Fibroblast of the aortic adventitia (primary cell): ENCODE results near the gene SELENOS. TPM values are rescaled to one million over a fixed set of nuclear protein-coding genes. Genes with fewer than 3 reads are reported as not detected.

Source experiments
- DNase-seq: peaks from one replicate; pipeline ENCODE4 v3.0.0-alpha.2; 2010; ENCODE audit warnings: low read depth
- H3K4me3 ChIP-seq: 2 replicates; pipeline ENCODE4 v1.5.1; 2011; ENCODE audit warnings: low read depth, mild to moderate bottlenecking, control low read depth, low read length, moderate library complexity
- total RNA-seq: library from RNA; depleted of rRNA; stranded (reverse); fragments of >200 nt; gene quantifications from 2 replicates; pipeline ENCODE4 v1.2.3, GENCODE V29; 2012; ENCODE audit warnings: low replicate concordance
- TF ChIP-seq, protein P1 (sequence below): IDR thresholded peaks from 2 replicates; pipeline ENCODE4 v1.5.1; 2011; ENCODE audit warnings: mild to moderate bottlenecking, low read length, control low read depth, inconsistent platforms; ENCODE audit not compliant: insufficient read depth

Gene SELENOS
- total RNA-seq, 1 donor, result 65.3 TPM

DNA sequence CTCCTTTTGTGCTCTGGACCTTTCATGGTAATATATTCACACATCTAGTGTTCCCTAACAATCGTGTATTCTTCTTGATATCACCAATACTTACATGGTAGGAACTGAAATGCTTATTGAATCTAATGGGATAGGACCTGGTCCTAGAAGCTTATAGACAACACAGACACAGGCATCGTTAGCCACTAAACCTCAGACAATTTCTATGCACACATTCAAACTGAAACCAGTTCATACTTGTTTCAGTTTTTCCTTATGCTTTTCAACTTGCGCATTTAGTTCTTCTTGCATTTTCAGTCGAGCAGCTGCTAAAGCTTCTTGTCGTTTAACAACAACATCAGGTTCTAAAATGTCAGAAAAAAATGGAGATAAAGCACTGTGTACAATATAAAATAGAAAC is 2.3 kb downstream of the SELENOS start:
- H3K4me3 ChIP-seq, result no peak overlapping the region
- TF ChIP-seq, protein P1, sequence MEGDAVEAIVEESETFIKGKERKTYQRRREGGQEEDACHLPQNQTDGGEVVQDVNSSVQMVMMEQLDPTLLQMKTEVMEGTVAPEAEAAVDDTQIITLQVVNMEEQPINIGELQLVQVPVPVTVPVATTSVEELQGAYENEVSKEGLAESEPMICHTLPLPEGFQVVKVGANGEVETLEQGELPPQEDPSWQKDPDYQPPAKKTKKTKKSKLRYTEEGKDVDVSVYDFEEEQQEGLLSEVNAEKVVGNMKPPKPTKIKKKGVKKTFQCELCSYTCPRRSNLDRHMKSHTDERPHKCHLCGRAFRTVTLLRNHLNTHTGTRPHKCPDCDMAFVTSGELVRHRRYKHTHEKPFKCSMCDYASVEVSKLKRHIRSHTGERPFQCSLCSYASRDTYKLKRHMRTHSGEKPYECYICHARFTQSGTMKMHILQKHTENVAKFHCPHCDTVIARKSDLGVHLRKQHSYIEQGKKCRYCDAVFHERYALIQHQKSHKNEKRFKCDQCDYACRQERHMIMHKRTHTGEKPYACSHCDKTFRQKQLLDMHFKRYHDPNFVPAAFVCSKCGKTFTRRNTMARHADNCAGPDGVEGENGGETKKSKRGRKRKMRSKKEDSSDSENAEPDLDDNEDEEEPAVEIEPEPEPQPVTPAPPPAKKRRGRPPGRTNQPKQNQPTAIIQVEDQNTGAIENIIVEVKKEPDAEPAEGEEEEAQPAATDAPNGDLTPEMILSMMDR, result no peak
- DNase-seq, result no peak

DNA sequence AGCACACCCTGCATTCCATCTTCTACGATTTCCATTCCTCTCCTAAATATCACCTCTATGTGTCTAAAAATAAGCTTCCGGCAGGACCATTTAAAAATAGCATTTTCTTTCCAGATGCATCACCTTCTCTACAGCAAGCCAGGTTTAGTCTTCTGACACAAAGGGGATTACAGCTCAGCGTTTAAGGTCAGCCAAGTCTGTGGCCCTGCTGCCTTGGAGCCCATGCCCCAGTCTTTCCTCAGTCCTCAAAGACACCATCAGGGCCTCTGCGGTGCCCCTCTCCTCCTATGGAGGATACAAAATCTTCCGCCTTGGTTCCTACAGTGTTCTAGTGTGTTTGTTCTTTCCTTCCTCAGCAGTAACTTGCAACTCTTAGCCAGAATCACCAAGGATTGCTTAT is 3.8 kb downstream of the SELENOS start:
- no peak overlapping the region for H3K4me3 ChIP-seq
- TF ChIP-seq, protein P1, result no peak
- no peak for DNase-seq

DNA sequence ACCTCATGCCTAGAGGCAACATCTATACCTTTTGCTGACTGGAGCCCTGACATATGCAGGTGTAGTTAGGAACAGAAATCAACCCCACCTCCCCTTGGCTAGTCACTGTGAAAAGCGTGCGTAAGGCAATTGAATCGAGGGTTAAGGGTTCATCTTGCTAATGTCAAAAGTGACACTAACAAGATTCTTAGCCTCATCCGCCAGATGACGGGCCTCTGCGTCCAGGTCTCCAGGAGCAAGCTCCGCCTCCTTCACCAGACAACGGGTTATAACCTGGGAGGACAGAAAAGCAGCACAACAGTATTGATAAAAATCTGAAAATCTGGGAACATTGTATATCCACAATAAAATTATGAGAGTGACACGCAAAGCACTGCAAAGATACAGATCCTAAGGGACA is 4.7 kb downstream of the SELENOS start:
- TF ChIP-seq, protein P1, result no peak
- no peak for DNase-seq
- H3K4me3 ChIP-seq, result no peak overlapping the region

DNA sequence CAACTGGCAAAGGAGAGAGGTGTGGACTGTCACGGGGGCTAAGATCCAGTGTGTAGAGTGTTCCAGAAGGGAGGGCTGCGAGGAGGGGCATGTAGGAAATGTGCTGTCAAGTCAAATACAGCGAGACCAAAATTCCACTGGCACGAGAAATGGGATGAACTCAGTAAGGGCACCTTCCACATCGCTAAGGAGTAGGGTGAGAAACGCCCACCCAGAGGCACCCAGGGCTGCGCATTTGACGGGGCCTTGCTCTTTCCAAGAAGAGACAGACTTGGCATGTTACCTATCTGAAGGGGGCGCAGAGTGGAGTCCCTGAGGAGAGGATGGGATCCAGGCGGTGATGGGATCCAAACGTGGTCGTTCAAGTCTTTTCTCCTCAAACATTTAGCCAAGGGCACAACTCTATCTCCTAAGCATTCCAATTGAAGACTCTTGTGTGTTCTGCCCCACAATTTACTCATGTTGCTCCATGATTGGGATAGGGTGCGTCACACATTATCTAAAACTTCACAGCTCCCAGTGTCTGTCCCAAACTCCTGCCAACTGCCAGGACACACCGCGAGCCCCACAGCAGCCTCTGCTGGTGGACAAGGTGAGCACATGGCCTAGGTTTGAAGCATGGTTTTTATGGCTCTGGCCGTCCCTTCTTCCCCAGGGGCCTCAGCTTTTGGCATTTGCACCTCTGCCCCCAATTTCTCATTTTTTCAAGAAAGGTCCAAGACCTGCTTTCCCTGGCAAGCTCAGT is 7.6 kb downstream of the SELENOS start:
- no peak for DNase-seq
- TF ChIP-seq, protein P1, result peak; percentile 45
- no peak overlapping the region for H3K4me3 ChIP-seq

DNA sequence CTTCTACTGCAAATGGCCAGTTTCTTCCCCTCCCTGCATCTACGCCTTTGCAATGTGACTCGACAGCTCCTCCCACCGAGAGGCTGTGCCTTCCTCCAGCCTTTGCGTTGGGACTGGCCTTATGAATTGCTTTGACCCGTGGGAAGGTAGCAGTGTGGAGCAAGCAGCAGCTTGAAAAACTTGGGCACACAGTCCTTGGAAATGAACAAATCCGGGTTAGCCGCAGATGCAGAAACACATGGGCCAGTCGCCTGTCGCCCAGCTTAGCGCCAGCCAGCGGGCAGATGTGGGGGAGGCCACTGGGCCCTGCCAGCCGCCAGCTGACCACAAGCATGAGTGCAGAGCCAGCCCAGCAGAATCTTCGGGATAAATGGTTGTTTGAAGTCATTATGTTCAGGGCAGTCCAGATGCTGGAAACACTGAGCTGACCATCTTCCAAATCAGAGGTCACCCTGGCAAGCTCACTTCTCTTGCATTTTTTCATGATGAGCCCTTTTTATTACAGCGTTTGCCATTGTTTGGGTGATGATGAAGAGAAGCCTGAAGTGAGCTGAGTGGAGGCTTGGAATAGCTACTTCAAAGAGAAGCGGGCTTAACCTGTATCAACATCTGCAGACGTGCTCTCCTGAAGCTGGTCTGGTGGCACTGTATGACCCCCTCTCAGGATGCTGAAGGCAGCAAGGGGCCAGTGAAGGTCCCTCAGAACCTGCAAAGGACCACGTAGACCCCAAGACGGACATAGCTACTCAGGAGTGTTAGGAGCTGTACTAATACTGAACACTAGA is 9.8 kb downstream of the SELENOS start:
- peak overlapping the region; percentile 35 for H3K4me3 ChIP-seq
- TF ChIP-seq, protein P1, result no peak
- DNase-seq, result peak; percentile 95

DNA sequence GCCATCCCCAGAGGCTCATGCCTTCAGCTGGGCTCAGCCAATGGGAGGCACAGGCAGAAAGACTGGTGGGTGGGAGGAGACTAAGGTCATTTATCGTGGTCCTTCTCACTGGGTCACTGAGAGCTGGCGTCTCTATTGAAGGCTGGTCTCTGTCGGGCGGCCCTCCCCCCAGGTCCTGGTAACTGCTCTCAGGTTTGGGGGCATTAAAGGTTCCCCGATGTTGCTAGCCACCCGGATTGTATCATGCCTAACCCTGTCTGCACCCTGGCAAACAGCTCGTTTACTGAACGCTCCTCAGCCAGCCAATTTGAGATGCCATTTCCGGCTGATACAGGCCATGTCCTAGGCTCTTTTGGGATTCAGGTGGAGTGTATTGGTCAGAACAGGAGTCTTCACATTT is 10.5 kb downstream of the SELENOS start:
- DNase-seq, result no peak
- no peak overlapping the region for H3K4me3 ChIP-seq
- TF ChIP-seq, protein P1, result no peak
